Measurements from ENCODE around the gene HEPN1.

- TF ChIP-seq, protein P1, sequence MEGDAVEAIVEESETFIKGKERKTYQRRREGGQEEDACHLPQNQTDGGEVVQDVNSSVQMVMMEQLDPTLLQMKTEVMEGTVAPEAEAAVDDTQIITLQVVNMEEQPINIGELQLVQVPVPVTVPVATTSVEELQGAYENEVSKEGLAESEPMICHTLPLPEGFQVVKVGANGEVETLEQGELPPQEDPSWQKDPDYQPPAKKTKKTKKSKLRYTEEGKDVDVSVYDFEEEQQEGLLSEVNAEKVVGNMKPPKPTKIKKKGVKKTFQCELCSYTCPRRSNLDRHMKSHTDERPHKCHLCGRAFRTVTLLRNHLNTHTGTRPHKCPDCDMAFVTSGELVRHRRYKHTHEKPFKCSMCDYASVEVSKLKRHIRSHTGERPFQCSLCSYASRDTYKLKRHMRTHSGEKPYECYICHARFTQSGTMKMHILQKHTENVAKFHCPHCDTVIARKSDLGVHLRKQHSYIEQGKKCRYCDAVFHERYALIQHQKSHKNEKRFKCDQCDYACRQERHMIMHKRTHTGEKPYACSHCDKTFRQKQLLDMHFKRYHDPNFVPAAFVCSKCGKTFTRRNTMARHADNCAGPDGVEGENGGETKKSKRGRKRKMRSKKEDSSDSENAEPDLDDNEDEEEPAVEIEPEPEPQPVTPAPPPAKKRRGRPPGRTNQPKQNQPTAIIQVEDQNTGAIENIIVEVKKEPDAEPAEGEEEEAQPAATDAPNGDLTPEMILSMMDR (IDR thresholded peaks at IDR 0.05), result no peak
- no peak for TF ChIP-seq POLR2A (IDR thresholded peaks at IDR 0.05)
Measured at GRCh38 chr11:124872741-124873140, 46.3 kb upstream of the HEPN1 start.

All from right lobe of liver (tissue), 4 donors.